ENCODE results near the gene NEK3.
"Not testable (repeated sequence)": the region's sequence is repeated elsewhere in the genome, so short reads cannot be mapped to it uniquely, and the experiment has no call there.

Gene NEK3

DNA sequence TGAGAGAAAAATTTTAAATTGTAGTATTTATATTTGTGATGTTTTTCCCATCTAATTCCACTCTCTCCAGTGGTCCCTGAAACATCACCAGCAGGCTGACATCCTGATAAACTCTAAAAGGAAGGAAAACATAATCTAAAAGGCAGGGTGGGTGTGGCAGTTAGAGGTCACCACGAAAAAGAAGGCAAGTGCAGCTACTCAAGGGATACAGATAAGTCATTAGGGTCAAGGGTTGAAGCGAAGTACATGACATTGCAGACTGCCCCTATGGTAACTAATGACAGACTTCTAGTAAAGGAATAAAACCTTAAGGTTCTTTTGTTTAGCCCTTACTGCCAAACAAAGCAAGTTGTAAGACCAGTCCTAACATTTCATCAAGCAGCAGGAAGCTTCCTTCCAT is 6.0 kb upstream of the NEK3 start:
- H3K4me2 ChIP-seq (ENCODE audit: low read length), result no peak overlapping the region

GRCh38 chr13:52164989-52165388 is 5.6 kb upstream of the NEK3 start:
- no peaks in the 10 kb centered on the region for H3K9me3 ChIP-seq (replicated peaks; ENCODE audit: low read length)
- H3K4me1 ChIP-seq (ENCODE audit: control insufficient read depth, insufficient read depth, low read length), result peaks cover 24% of the 10 kb centered on the region
- H3K36me3 ChIP-seq (ENCODE audit: insufficient read depth, low read length), result peaks cover 10% of the 10 kb centered on the region
- H3K4me3 ChIP-seq (ENCODE audit: low read length), result no peak overlapping the region
- H3K4me2 ChIP-seq (ENCODE audit: low read length), result no peak overlapping the region
- no peaks in the 10 kb centered on the region for H3K27me3 ChIP-seq (ENCODE audit: control insufficient read depth, insufficient read depth, low read length)
- no peak overlapping the region for H3K9ac ChIP-seq (ENCODE audit: low read depth, low read length)

More for the DNA sequence above, 6.0 kb upstream of the NEK3 start:
- H3K4me1 ChIP-seq (ENCODE audit: control insufficient read depth, insufficient read depth, low read length), result peaks cover 24% of the 10 kb centered on the region
- H3K36me3 ChIP-seq (ENCODE audit: insufficient read depth, low read length), result peaks cover 13% of the 10 kb centered on the region
- no peak overlapping the region for H3K9ac ChIP-seq (ENCODE audit: low read depth, low read length)
- no peak overlapping the region for H3K4me3 ChIP-seq (ENCODE audit: low read length)
- H3K27me3 ChIP-seq (ENCODE audit: control insufficient read depth, insufficient read depth, low read length), result no peaks in the 10 kb centered on the region
- no peaks in the 10 kb centered on the region for H3K9me3 ChIP-seq (replicated peaks; ENCODE audit: low read length)

GRCh38 chr13:52163878-52164277 is 4.5 kb upstream of the NEK3 start:
- H3K9me3 ChIP-seq (replicated peaks; ENCODE audit: low read length); H3K4me3 ChIP-seq (ENCODE audit: low read length); H3K9ac ChIP-seq (ENCODE audit: low read depth, low read length); H3K4me2 ChIP-seq (ENCODE audit: low read length); H3K36me3 ChIP-seq (ENCODE audit: insufficient read depth, low read length); H3K27me3 ChIP-seq (ENCODE audit: control insufficient read depth, insufficient read depth, low read length): not testable (repeated sequence)
- H3K4me1 ChIP-seq (ENCODE audit: control insufficient read depth, insufficient read depth, low read length), result peaks cover 29% of the 10 kb centered on the region

GRCh38 chr13:52162279-52163101 is 3.1 kb upstream of the NEK3 start:
- Histone ChIP-seq H3K9ac (ENCODE audit: low read depth, low read length) (no peak overlapping the region), H3K36me3 (ENCODE audit: insufficient read depth, low read length) (no peaks in the 10 kb centered on the region), H3K4me2 (ENCODE audit: low read length) (peak overlapping the region; percentile 55), H3K4me3 (ENCODE audit: low read length) (no peak overlapping the region), H3K9me3 (replicated peaks; ENCODE audit: low read length) (no peaks in the 10 kb centered on the region), H3K27me3 (ENCODE audit: control insufficient read depth, insufficient read depth, low read length) (no peaks in the 10 kb centered on the region), H3K4me1 (ENCODE audit: control insufficient read depth, insufficient read depth, low read length) (peaks cover 34% of the 10 kb centered on the region)

- Histone ChIP-seq H3K36me3 (ENCODE audit: insufficient read depth, low read length) (no peaks in the 10 kb centered on the region), H3K4me1 (ENCODE audit: control insufficient read depth, insufficient read depth, low read length) (peaks cover 34% of the 10 kb centered on the region), H3K9me3 (replicated peaks; ENCODE audit: low read length) (no peaks in the 10 kb centered on the region), H3K27me3 (ENCODE audit: control insufficient read depth, insufficient read depth, low read length) (no peaks in the 10 kb centered on the region), H3K4me2 (ENCODE audit: low read length) (no peak overlapping the region), H3K4me3 (ENCODE audit: low read length) (no peak overlapping the region), H3K9ac (ENCODE audit: low read depth, low read length) (no peak overlapping the region)
Observed at GRCh38 chr13:52161181-52161646, 1.8 kb upstream of the NEK3 start.

DNA sequence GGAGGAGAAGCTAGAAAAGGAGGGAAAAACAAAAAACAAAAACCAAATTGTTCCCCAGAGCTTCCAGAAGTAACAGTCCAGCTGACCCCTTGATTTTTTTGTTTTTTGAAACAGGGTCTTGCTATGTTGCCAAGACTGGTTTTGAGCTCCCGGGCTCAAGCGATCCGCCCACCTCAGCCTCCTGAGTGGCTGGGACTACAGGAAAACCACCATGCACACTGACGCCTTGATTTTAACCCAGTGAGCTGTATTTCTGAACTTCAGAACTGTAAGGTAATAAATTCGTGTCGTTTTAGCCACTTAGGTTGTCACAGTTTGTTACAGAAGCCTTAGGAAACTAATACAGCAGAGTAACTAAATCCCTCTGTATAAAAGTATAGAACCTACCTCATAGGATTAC is 1.1 kb upstream of the NEK3 start:
- no peaks in the 10 kb centered on the region for H3K36me3 ChIP-seq (ENCODE audit: insufficient read depth, low read length)
- peaks cover 34% of the 10 kb centered on the region for H3K4me1 ChIP-seq (ENCODE audit: control insufficient read depth, insufficient read depth, low read length)
- no peaks in the 10 kb centered on the region for H3K27me3 ChIP-seq (ENCODE audit: control insufficient read depth, insufficient read depth, low read length)
- no peak overlapping the region for H3K4me3 ChIP-seq (ENCODE audit: low read length)
- no peak overlapping the region for H3K9ac ChIP-seq (ENCODE audit: low read depth, low read length)
- no peaks in the 10 kb centered on the region for H3K9me3 ChIP-seq (replicated peaks; ENCODE audit: low read length)
- H3K4me2 ChIP-seq (ENCODE audit: low read length), result no peak overlapping the region

DNA sequence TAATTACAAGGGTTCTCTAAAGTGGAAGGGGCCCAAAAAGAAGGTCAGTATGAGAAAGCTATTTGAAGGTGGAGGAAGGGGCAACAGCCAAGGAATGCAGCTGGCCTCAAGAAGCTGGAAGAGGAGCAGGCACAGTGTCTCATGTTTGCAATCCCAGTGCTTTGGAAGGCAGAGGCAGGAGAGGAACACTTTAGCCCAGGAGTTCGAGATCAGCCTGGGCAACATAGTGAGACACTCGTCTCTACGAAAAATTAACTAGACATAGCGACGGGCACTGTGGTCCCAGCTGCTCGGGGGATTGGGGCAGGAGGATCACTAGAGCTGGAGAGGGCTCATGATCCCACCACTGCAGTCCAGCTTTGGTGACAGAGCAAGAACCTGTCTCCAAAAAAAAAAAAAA is 656 bp upstream of the NEK3 start:
- H3K9ac ChIP-seq (ENCODE audit: low read depth, low read length), result no peak overlapping the region
- no peaks in the 10 kb centered on the region for H3K27me3 ChIP-seq (ENCODE audit: control insufficient read depth, insufficient read depth, low read length)
- H3K4me1 ChIP-seq (ENCODE audit: control insufficient read depth, insufficient read depth, low read length), result peaks cover 34% of the 10 kb centered on the region
- H3K9me3 ChIP-seq (replicated peaks; ENCODE audit: low read length), result no peaks in the 10 kb centered on the region
- H3K4me2 ChIP-seq (ENCODE audit: low read length), result peak overlapping the region; percentile 91
- peak overlapping the region; percentile 84 for H3K4me3 ChIP-seq (ENCODE audit: low read length)
- no peaks in the 10 kb centered on the region for H3K36me3 ChIP-seq (ENCODE audit: insufficient read depth, low read length)

GRCh38 chr13:52158629-52159158 is 703 bp downstream of the NEK3 start:
- H3K4me3 ChIP-seq (ENCODE audit: low read length), result peak overlapping the region; percentile 84
- H3K36me3 ChIP-seq (ENCODE audit: insufficient read depth, low read length), result no peaks in the 10 kb centered on the region
- peak overlapping the region; percentile 92 for H3K9ac ChIP-seq (ENCODE audit: low read depth, low read length)
- no peaks in the 10 kb centered on the region for H3K9me3 ChIP-seq (replicated peaks; ENCODE audit: low read length)
- peaks cover 29% of the 10 kb centered on the region for H3K4me1 ChIP-seq (ENCODE audit: control insufficient read depth, insufficient read depth, low read length)
- H3K27me3 ChIP-seq (ENCODE audit: control insufficient read depth, insufficient read depth, low read length), result no peaks in the 10 kb centered on the region
- H3K4me2 ChIP-seq (ENCODE audit: low read length), result peak overlapping the region; percentile 91

DNA sequence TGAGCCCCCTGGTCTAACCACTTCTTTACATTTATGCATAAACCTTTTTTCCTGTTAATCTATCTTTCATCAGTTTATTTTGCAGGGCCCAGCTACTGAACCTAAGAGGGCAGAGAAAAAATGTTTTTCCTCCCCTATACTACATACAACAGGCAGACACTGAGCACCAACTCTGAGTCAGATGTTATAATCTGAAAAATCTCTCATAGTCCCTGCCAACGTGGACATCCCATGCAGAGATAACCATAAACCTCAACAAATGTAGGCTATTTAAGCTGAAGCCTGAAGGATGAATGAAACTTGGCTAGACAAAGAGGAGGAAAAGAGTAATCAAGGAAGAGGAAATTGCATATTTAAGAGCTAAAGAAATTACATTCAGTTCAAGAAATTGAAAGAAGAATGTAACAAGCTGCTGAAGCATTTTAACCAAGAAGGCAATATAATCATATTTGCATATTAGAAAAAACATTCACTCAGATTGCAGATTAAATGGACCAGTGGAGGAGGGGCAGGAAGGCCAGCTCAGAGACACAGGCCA is 2.6 kb downstream of the NEK3 start:
- H3K4me2 ChIP-seq (ENCODE audit: low read length), result no peak overlapping the region
- no peak overlapping the region for H3K4me3 ChIP-seq (ENCODE audit: low read length)
- peaks cover 10% of the 10 kb centered on the region for H3K4me1 ChIP-seq (ENCODE audit: control insufficient read depth, insufficient read depth, low read length)
- no peak overlapping the region for H3K9ac ChIP-seq (ENCODE audit: low read depth, low read length)
- H3K36me3 ChIP-seq (ENCODE audit: insufficient read depth, low read length), result peaks cover 4% of the 10 kb centered on the region
- no peaks in the 10 kb centered on the region for H3K9me3 ChIP-seq (replicated peaks; ENCODE audit: low read length)
- no peaks in the 10 kb centered on the region for H3K27me3 ChIP-seq (ENCODE audit: control insufficient read depth, insufficient read depth, low read length)

DNA sequence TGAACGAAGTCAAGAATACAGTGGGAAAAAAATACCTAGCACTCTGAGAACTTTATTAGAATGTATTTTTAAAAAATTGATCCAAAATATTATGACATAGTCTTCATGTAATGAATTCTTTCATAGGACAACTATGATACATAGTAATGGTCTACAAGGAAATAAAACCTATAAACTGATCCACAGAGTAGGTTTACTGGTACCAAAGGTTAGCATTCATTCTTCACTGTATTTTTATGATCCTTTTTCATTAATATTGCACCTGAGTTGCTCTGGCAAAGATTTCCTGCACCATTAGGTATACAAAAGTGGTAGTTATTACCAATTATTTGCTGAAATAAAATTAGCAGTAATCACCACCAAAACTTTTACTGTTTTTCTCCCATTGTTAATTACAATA is 4.2 kb downstream of the NEK3 start:
- Histone ChIP-seq H3K4me3 (ENCODE audit: low read length) (no peak overlapping the region), H3K4me1 (ENCODE audit: control insufficient read depth, insufficient read depth, low read length) (peaks cover 10% of the 10 kb centered on the region), H3K27me3 (ENCODE audit: control insufficient read depth, insufficient read depth, low read length) (no peaks in the 10 kb centered on the region), H3K36me3 (ENCODE audit: insufficient read depth, low read length) (peaks cover 13% of the 10 kb centered on the region), H3K9ac (ENCODE audit: low read depth, low read length) (no peak overlapping the region), H3K4me2 (ENCODE audit: low read length) (no peak overlapping the region), H3K9me3 (replicated peaks; ENCODE audit: low read length) (no peaks in the 10 kb centered on the region)

DNA sequence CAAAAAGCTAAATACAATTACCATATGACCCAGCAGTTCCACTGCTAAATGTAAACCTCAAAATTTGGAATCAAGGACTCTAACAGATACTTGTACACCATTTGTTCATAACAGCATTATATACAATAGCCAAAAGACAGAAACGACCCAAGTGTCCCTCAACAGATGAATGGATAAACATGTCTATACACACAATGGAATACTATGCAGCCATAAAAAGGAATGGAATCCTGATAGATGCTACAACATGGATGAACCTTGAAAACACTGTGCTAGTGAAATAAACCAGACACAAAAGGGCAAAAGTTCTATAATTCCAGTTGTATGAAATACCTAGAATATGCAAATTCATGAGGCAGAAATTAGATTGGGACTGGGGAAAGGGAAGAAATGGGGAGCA is 12.2 kb downstream of the NEK3 start:
- H3K4me3 ChIP-seq (ENCODE audit: low read length), result no peak overlapping the region
- H3K4me2 ChIP-seq (ENCODE audit: low read length), result no peak overlapping the region
- H3K27me3 ChIP-seq (ENCODE audit: control insufficient read depth, insufficient read depth, low read length), result no peaks in the 10 kb centered on the region
- H3K36me3 ChIP-seq (ENCODE audit: insufficient read depth, low read length), result peaks cover 24% of the 10 kb centered on the region
- no peaks in the 10 kb centered on the region for H3K9me3 ChIP-seq (replicated peaks; ENCODE audit: low read length)
- no peaks in the 10 kb centered on the region for H3K4me1 ChIP-seq (ENCODE audit: control insufficient read depth, insufficient read depth, low read length)
- no peak overlapping the region for H3K9ac ChIP-seq (ENCODE audit: low read depth, low read length)

- Histone ChIP-seq H3K36me3 (ENCODE audit: insufficient read depth, low read length) (peaks cover 6% of the 10 kb centered on the region), H3K9ac (ENCODE audit: low read depth, low read length) (no peak overlapping the region), H3K9me3 (replicated peaks; ENCODE audit: low read length) (no peaks in the 10 kb centered on the region), H3K4me1 (ENCODE audit: control insufficient read depth, insufficient read depth, low read length) (no peaks in the 10 kb centered on the region), H3K4me3 (ENCODE audit: low read length) (no peak overlapping the region), H3K27me3 (ENCODE audit: control insufficient read depth, insufficient read depth, low read length) (no peaks in the 10 kb centered on the region), H3K4me2 (ENCODE audit: low read length) (no peak overlapping the region)
Observed at GRCh38 chr13:52141299-52141698, 18.1 kb downstream of the NEK3 start.

All from skeletal muscle satellite cell (primary cell).